HepG2 (cell line): Measurements from ENCODE around the gene MCC. TPM values are rescaled to one million over a fixed set of nuclear protein-coding genes. Genes with fewer than 3 reads are reported as not detected.

Experiments used
- ATAC-seq: fragments of 200-7000 bp; cut with Tn5 transposase; 3 replicates; pipeline ENCODE4 v1.9.1; 2020; ENCODE audit warnings: mild to moderate bottlenecking, moderate library complexity
- BruUV-seq: library from RNA; stranded (reverse); fragments of 400-500 nt; replicated peaks from 2 replicates; lab custom pipeline; 2021; lab: Mats Ljungman, UMichigan
- CTCF ChIA-PET: fragments of 300-600 bp; formaldehyde crosslinking; extraction: SDS; loops from one replicate; lab custom pipeline; 2021; ENCODE audit warnings: low total read pairs, inconsistent platforms, low intra/inter-chr PET ratio; lab: Yijun Ruan, JAX
- POLR2A ChIA-PET: fragments of 350-600 bp; sonication (Branson Sonifier 250); formaldehyde crosslinking; loops from one replicate; lab custom pipeline; 2020; ENCODE audit warnings: antibody characterized with exemption, inconsistent platforms; lab: Yijun Ruan, JAX
- DNase-seq: peaks from one replicate; pipeline ENCODE4 v3.0.0-alpha.2; 2015; ENCODE audit warnings: low spot score
- FAIRE-seq: peaks from 3 replicates; lab custom pipeline; 2011; peaks lifted over from hg19 to GRCh38; lab: Jason Lieb, UNC
- H2AFZ ChIP-seq: one replicate; pipeline ENCODE4 v1.6.1; 2011; ENCODE audit warnings: low read length, inconsistent platforms
- H3K27ac ChIP-seq: fragments of 300-600 bp; 3 replicates; pipeline ENCODE4 v1.8.0; 2011; ENCODE audit warnings: mixed run types, mild to moderate bottlenecking, mixed read lengths, low read length, inconsistent platforms; ENCODE audit not compliant: insufficient read depth; ENCODE audit errors: extremely low read length
- H3K27me3 ChIP-seq, 2 experiments: fragments of 200-600 bp in 1 of 2; 2 replicates in 1 of 2; 3 replicates in 1 of 2; pipeline versions ENCODE4 v1.6.0 to v1.8.0; 2011; ENCODE audit warnings: low read length in 2 of 2, mild to moderate bottlenecking in 2 of 2, moderate library complexity in 2 of 2, inconsistent platforms in 1 of 2; ENCODE audit not compliant: insufficient read depth in 2 of 2, control insufficient read depth in 1 of 2
- H3K36me3 ChIP-seq, 2 experiments: fragments of 200-600 bp in 1 of 2; replicated peaks in 1 of 2; 2 replicates in 1 of 2; 3 replicates in 1 of 2; pipeline versions ENCODE4 v1.5.1 to v1.8.0; 2011; ENCODE audit warnings: low read length in 2 of 2, inconsistent platforms in 1 of 2; ENCODE audit not compliant: insufficient read depth in 2 of 2, control insufficient read depth in 1 of 2
- H3K4me1 ChIP-seq: 2 replicates; pipeline ENCODE4 v1.5.1; 2012; ENCODE audit warnings: low read length, inconsistent platforms; ENCODE audit not compliant: insufficient read depth
- H3K4me2 ChIP-seq: 2 replicates; pipeline ENCODE4 v1.6.0; 2011; ENCODE audit warnings: low read depth, low read length, inconsistent platforms
- H3K4me3 ChIP-seq, 3 experiments: fragments of 200-600 bp in 1 of 3; sonication (generic), shearing (Covaris generic) in 1 of 3; replicated peaks in 1 of 3; 2 replicates each; pipeline ENCODE4 v1.5.1; 2011 to 2016; ENCODE audit warnings: low read length in 3 of 3, inconsistent platforms in 2 of 3, low read depth in 2 of 3, mild to moderate bottlenecking in 2 of 3, control low read depth in 1 of 3, mixed read lengths in 1 of 3; ENCODE audit not compliant: insufficient read depth in 1 of 3
- H3K79me2 ChIP-seq: one replicate; pipeline ENCODE4 v1.6.1; 2011; ENCODE audit warnings: low read length, inconsistent platforms; ENCODE audit not compliant: insufficient read depth
- H3K9ac ChIP-seq: 2 replicates; pipeline ENCODE4 v1.6.0; 2011; ENCODE audit warnings: mild to moderate bottlenecking, low read depth, low read length, inconsistent platforms; ENCODE audit not compliant: insufficient read depth
- H3K9me3 ChIP-seq: 2 replicates; pipeline ENCODE4 v1.5.1; 2012; ENCODE audit warnings: mild to moderate bottlenecking, low read length
- H4K20me1 ChIP-seq: 2 replicates; pipeline ENCODE4 v1.6.0; 2011; ENCODE audit warnings: inconsistent platforms, mild to moderate bottlenecking, low read length, moderate library complexity; ENCODE audit not compliant: insufficient read depth
- GMEB2 ChIP-seq: IDR thresholded peaks from 2 replicates; pipeline ENCODE4 v1.6.1; 2016; ENCODE audit warnings: missing biosample characterization, missing genetic modification reagents, low read depth
- GZF1 ChIP-seq: sonication (generic); formaldehyde crosslinking; IDR thresholded peaks from 2 replicates; pipeline ENCODE4 v1.5.1; 2020; ENCODE audit warnings: mild to moderate bottlenecking, missing genetic modification reagents
- KDM5B ChIP-seq: sonication (generic); formaldehyde crosslinking; IDR thresholded peaks from 2 replicates; pipeline ENCODE4 v1.4.0; 2020; ENCODE audit warnings: missing genetic modification reagents, mild to moderate bottlenecking, borderline replicate concordance
- PCBP2 ChIP-seq: fragments of 200-400 bp; formaldehyde crosslinking; optimal IDR thresholded peaks from 2 replicates; pipeline ENCODE3; 2018; ENCODE audit warnings: low read length, low read depth; ENCODE audit not compliant: poor library complexity, severe bottlenecking
- SUZ12 ChIP-seq: fragments of 150-350 bp; IDR thresholded peaks from 2 replicates; pipeline ENCODE4 v1.6.1; 2014; ENCODE audit warnings: low read depth, low read length
- TOPORS ChIP-seq: sonication (generic); formaldehyde crosslinking; IDR thresholded peaks from 2 replicates; pipeline ENCODE4 v1.8.0; 2023; ENCODE audit warnings: mild to moderate bottlenecking, missing genetic modification reagents
- YY1 ChIP-seq: IDR thresholded peaks from 2 replicates; pipeline ENCODE4 v1.6.1; 2011; ENCODE audit warnings: low read length, low read depth, moderate library complexity, mild to moderate bottlenecking; ENCODE audit not compliant: insufficient read depth, insufficient replicate concordance
- ZMYM3 ChIP-seq: sonication (generic); formaldehyde crosslinking; IDR thresholded peaks from 2 replicates; pipeline ENCODE4 v1.5.1; 2020; ENCODE audit warnings: mild to moderate bottlenecking, missing genetic modification reagents
- ZNF720 ChIP-seq: sonication (generic); formaldehyde crosslinking; IDR thresholded peaks from 2 replicates; pipeline ENCODE4 v1.4.0; 2020; ENCODE audit warnings: missing genetic modification reagents
- WGBS: methylation state at CpG from one replicate; pipeline ENCODE4 v1.1.6; 2017; ENCODE audit warnings: low lambda C conversion rate; 5-methylcytosine and 5-hydroxymethylcytosine counted together
- in situ Hi-C: cut with HindIII; loops from 2 replicates; pipeline ENCODE4 v1.10.0; 2017; ENCODE audit warnings: low pct_unique_long_range_greater_than_20kb; ENCODE audit not compliant: extremely low pct_ligation_motif_present
- intact Hi-C: fragments of 100-400 bp; cut with micrococcal nuclease; formaldehyde crosslinking; loops from one replicate; pipeline ENCODE4 v1.10.0; 2022; ENCODE audit not compliant: unreplicated experiment
- polyA plus RNA-seq, 8 experiments: library from polyadenylated mRNA; depleted of rRNA in 3 of 8; stranded (reverse) in 7 of 8; unstranded in 1 of 8; fragments of >200 nt; fragmentation: Illumina TruSeq in 4 of 8; extraction: Trizol in 4 of 8; gene quantifications; 2 replicates each; pipeline versions ENCODE4 v1.2.1 to v1.2.3, GENCODE V29; 2011 to 2016; ENCODE audit warnings: low read depth in 4 of 8, missing spikeins in 1 of 8, mixed read lengths in 1 of 8; ENCODE audit not compliant: insufficient read depth in 1 of 8
- total RNA-seq, 5 experiments: library from RNA; depleted of rRNA; stranded (reverse); fragments of >200 nt; fragmentation: Illumina TruSeq; extraction: Trizol; gene quantifications; 2 replicates each; pipeline ENCODE4 v1.2.3, GENCODE V29; 2016; ENCODE audit warnings: low read depth in 1 of 5
- TF ChIP-seq, protein P1 (sequence below): IDR thresholded peaks from 2 replicates; pipeline ENCODE4 v1.4.0; 2020; ENCODE audit warnings: mild to moderate bottlenecking, missing genetic modification reagents
- TF ChIP-seq, protein P2 (sequence below): sonication (generic); formaldehyde crosslinking; IDR thresholded peaks from 2 replicates; pipeline ENCODE4 v1.4.0; 2020; ENCODE audit warnings: mild to moderate bottlenecking, missing genetic modification reagents, borderline replicate concordance

Gene MCC
- total and polyA plus RNA-seq, 2 of the 13 experiments (the other 11 are each of a cell fraction or from before 2014, with no cell fraction given), result 0.55 to 2.4 TPM

GRCh38 chr5:113133211-113133975 is 354.9 kb downstream of the MCC start:
- no peaks in the 10 kb centered on the region for H3K9me3 ChIP-seq
- H4K20me1 ChIP-seq, result no peaks in the 10 kb centered on the region
- no peaks in the 10 kb centered on the region for H3K27me3 ChIP-seq
- no peaks in the 10 kb centered on the region for H3K36me3 ChIP-seq
- H3K4me1 ChIP-seq, result no peaks in the 10 kb centered on the region
- intact Hi-C loops, result no loop called here
- no peak overlapping the region for H3K9ac ChIP-seq
- POLR2A ChIA-PET, result no interaction called here
- no peak for TF ChIP-seq TOPORS (CRISPR knock-in tag)
- no peak for DNase-seq
- no peak for ATAC-seq
- no peaks in the 10 kb centered on the region for H3K79me2 ChIP-seq
- CTCF ChIA-PET, result no interaction called here
- BruUV-seq, result no TSS peak
- H2AFZ ChIP-seq, result no peak overlapping the region
- WGBS, result 88% methylated on average over 3 of the region's 3 CpGs
- in situ Hi-C loops, result no loop called here
- H3K27ac ChIP-seq, result no peak overlapping the region
- H3K4me2 ChIP-seq, result no peak overlapping the region
- no peak overlapping the region for H3K4me3 ChIP-seq
- no peak for FAIRE-seq

GRCh38 chr5:113132564-113132963 is 355.7 kb downstream of the MCC start:
- Histone ChIP-seq H3K79me2 (no peaks in the 10 kb centered on the region), H3K4me1 (no peaks in the 10 kb centered on the region), H3K4me2 (no peak overlapping the region), H3K4me3 (no peak overlapping the region), H3K9ac (no peak overlapping the region), H2AFZ (no peak overlapping the region), H3K27me3 (no peaks in the 10 kb centered on the region), H4K20me1 (no peaks in the 10 kb centered on the region), H3K9me3 (no peaks in the 10 kb centered on the region), H3K27ac (no peak overlapping the region), H3K36me3 (no peaks in the 10 kb centered on the region)
- in situ Hi-C loops, result no loop called here
- ChIA-PET CTCF (no interaction called here), POLR2A (no interaction called here)
- ATAC-seq (no peak), FAIRE-seq (no peak), DNase-seq (no peak)
- intact Hi-C loops, result no loop called here
- no TSS peak for BruUV-seq
- no peak for TF ChIP-seq KDM5B (CRISPR knock-in tag)
- TF ChIP-seq, protein P1, sequence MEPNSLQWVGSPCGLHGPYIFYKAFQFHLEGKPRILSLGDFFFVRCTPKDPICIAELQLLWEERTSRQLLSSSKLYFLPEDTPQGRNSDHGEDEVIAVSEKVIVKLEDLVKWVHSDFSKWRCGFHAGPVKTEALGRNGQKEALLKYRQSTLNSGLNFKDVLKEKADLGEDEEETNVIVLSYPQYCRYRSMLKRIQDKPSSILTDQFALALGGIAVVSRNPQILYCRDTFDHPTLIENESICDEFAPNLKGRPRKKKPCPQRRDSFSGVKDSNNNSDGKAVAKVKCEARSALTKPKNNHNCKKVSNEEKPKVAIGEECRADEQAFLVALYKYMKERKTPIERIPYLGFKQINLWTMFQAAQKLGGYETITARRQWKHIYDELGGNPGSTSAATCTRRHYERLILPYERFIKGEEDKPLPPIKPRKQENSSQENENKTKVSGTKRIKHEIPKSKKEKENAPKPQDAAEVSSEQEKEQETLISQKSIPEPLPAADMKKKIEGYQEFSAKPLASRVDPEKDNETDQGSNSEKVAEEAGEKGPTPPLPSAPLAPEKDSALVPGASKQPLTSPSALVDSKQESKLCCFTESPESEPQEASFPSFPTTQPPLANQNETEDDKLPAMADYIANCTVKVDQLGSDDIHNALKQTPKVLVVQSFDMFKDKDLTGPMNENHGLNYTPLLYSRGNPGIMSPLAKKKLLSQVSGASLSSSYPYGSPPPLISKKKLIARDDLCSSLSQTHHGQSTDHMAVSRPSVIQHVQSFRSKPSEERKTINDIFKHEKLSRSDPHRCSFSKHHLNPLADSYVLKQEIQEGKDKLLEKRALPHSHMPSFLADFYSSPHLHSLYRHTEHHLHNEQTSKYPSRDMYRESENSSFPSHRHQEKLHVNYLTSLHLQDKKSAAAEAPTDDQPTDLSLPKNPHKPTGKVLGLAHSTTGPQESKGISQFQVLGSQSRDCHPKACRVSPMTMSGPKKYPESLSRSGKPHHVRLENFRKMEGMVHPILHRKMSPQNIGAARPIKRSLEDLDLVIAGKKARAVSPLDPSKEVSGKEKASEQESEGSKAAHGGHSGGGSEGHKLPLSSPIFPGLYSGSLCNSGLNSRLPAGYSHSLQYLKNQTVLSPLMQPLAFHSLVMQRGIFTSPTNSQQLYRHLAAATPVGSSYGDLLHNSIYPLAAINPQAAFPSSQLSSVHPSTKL (CRISPR knock-in tag), result no peak
- no peak for TF ChIP-seq ZNF720 (CRISPR knock-in tag)
- TF ChIP-seq, protein P2, sequence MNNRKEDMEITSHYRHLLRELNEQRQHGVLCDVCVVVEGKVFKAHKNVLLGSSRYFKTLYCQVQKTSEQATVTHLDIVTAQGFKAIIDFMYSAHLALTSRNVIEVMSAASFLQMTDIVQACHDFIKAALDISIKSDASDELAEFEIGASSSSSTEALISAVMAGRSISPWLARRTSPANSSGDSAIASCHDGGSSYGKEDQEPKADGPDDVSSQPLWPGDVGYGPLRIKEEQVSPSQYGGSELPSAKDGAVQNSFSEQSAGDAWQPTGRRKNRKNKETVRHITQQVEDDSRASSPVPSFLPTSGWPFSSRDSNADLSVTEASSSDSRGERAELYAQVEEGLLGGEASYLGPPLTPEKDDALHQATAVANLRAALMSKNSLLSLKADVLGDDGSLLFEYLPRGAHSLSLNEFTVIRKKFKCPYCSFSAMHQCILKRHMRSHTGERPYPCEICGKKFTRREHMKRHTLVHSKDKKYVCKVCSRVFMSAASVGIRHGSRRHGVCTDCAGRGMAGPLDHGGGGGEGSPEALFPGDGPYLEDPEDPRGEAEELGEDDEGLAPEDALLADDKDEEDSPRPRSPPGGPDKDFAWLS (CRISPR knock-in tag), result no peak
- no peak for TF ChIP-seq ZMYM3 (CRISPR knock-in tag)
- TF ChIP-seq GZF1 (CRISPR knock-in tag), result no peak
- TF ChIP-seq SUZ12, result no peak
- no peak for TF ChIP-seq YY1
- no peak for TF ChIP-seq GMEB2 (CRISPR knock-in tag)
- TF ChIP-seq PCBP2, result no peak
